Nephron progenitor cell (in vitro differentiated cells): ENCODE data around the gene ERBB4.

Experiments
- DNase-seq: peaks from one replicate; pipeline ENCODE4 v3.0.0; 2021
- H3K27ac Mint-ChIP-seq: 2 replicates; pipeline ENCODE4 v1.8.0; 2021; ENCODE audit warnings: mild to moderate bottlenecking, moderate library complexity, mixed read lengths
- H3K27me3 Mint-ChIP-seq: 2 replicates; pipeline ENCODE4 v1.8.0; 2021; ENCODE audit warnings: mild to moderate bottlenecking, low read depth, mixed read lengths; ENCODE audit not compliant: poor library complexity
- H3K36me3 Mint-ChIP-seq: 2 replicates; pipeline ENCODE4 v1.8.0; 2021; ENCODE audit warnings: low read depth, mixed read lengths
- H3K4me1 Mint-ChIP-seq: 2 replicates; pipeline ENCODE4 v1.8.0; 2021; ENCODE audit warnings: mixed read lengths
- H3K4me3 Mint-ChIP-seq: 2 replicates; pipeline ENCODE4 v1.8.0; 2021; ENCODE audit warnings: mild to moderate bottlenecking, moderate library complexity, mixed read lengths
- H3K9me3 Mint-ChIP-seq: 2 replicates; pipeline ENCODE4 v1.8.0; 2021; ENCODE audit warnings: mild to moderate bottlenecking, moderate library complexity, mixed read lengths
- TF ChIP-seq, protein P1 (sequence below): fragments of 200-600 bp; sonication (generic); IDR thresholded peaks from 2 replicates; pipeline ENCODE4 v1.5.0; 2021; ENCODE audit warnings: antibody characterized with exemption

ERBB4 gene

DNA sequence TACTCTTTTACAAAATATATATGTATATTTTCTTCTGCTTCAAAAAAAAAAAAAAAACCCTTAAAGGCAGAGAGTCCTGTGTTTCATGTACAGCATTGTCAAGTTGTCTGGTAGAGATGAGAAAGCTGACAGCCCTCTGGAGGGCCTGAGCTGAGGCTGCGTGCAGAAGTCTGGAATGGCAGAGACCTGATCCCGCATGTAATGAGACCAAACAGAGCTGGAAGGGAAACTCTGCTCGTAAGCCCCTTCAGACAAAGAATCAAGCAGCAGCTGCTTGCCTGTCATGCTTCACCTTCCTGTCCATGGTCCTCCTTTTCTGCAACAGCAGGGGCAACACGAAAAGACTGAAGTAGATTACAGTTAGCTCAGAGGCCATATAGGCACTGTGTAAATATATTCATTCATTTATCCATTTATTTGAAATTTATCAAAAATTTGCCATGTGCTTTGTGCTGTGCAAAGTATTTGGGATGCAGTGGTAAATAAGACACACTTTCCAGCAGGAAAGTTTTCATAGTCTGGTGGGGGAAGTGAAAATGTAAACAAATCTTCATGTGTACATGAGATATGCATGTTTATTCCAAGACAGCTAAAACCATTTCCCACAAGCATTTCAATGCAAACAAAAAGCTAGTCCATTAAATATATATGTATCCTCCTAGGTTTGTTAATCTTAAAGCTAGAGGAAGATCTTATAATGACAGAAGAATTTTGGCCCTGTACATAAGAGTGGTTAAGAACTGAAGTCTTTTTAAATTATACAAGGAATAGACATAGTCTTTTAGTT is 1069.5 kb downstream of the ERBB4 start:
- DNase-seq = peak; percentile 11
- TF ChIP-seq, protein P1, sequence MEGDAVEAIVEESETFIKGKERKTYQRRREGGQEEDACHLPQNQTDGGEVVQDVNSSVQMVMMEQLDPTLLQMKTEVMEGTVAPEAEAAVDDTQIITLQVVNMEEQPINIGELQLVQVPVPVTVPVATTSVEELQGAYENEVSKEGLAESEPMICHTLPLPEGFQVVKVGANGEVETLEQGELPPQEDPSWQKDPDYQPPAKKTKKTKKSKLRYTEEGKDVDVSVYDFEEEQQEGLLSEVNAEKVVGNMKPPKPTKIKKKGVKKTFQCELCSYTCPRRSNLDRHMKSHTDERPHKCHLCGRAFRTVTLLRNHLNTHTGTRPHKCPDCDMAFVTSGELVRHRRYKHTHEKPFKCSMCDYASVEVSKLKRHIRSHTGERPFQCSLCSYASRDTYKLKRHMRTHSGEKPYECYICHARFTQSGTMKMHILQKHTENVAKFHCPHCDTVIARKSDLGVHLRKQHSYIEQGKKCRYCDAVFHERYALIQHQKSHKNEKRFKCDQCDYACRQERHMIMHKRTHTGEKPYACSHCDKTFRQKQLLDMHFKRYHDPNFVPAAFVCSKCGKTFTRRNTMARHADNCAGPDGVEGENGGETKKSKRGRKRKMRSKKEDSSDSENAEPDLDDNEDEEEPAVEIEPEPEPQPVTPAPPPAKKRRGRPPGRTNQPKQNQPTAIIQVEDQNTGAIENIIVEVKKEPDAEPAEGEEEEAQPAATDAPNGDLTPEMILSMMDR = no peak
- Mint-ChIP-seq H3K4me3 (no peak overlapping the region), H3K4me1 (peaks cover 14% of the 10 kb centered on the region), H3K27ac (no peak overlapping the region), H3K36me3 (no peaks in the 10 kb centered on the region), H3K9me3 (peaks cover 15% of the 10 kb centered on the region), H3K27me3 (peaks cover 5% of the 10 kb centered on the region)

DNA sequence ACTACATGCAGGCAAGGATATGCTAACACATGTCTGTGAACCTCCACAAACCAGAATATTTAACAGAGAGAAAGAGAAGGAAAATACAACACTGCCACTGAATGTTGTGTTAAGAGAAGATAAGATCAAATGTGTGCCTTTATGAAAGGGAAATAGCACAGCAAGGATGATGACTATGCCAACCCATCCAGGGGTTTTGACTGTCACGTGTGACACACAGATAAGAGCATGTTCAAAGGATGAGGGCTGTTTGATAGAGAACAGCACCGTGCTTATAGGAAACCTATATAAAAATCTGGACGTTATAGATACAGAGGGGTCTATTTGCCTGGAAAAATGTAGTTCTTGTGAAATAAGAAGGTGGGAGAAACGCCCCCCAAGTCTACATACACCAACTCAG is 1070.4 kb downstream of the ERBB4 start:
- no peak overlapping the region for H3K27ac Mint-ChIP-seq
- no peak for DNase-seq
- peaks cover 14% of the 10 kb centered on the region for H3K4me1 Mint-ChIP-seq
- H3K4me3 Mint-ChIP-seq = no peak overlapping the region
- H3K9me3 Mint-ChIP-seq = peaks cover 15% of the 10 kb centered on the region
- TF ChIP-seq, protein P1 = no peak
- peaks cover 5% of the 10 kb centered on the region for H3K27me3 Mint-ChIP-seq
- H3K36me3 Mint-ChIP-seq = no peaks in the 10 kb centered on the region

DNA sequence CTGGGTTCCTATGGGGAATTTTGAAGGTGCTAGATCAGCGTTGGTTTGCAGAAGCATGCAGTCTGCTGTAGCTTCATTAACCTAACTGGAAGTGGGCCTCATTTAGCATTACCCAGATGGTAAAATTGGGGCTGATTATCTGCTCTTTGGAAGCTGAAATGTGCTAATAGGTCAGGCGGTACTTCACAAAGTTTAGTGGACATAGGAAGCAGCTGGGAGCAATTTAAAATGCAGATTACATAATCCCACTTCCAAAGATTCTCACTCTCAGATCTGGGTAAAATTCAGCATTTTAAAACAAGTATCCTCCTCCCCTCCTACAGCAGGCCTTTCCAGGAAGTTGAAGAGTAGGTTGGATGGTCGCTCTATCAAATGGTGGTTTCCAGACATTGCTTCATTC is 1075.2 kb downstream of the ERBB4 start:
- H3K9me3 Mint-ChIP-seq = peaks cover 36% of the 10 kb centered on the region
- H3K27ac Mint-ChIP-seq = no peak overlapping the region
- peaks cover 21% of the 10 kb centered on the region for H3K36me3 Mint-ChIP-seq
- TF ChIP-seq, protein P1 = no peak
- H3K4me1 Mint-ChIP-seq = peaks cover 6% of the 10 kb centered on the region
- peaks cover 3% of the 10 kb centered on the region for H3K27me3 Mint-ChIP-seq
- H3K4me3 Mint-ChIP-seq = no peak overlapping the region
- no peak for DNase-seq

DNA sequence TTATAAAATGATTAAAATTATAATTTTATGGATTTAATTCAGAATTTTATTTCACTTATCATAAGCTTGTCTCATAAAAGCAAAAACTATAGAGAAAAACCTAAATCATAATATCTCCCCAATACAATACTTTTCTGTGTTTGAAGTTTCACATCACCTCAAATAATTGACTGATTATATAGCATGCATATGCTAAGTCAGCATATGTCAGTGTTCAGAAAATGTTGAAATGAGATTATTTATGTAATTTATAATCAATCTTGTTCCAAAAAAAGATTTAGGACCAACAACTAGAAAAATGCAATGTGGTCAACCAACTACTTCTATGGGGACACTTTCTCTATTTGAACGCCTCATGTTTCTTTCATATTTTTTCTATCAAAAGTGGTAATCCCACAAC is 1079.6 kb downstream of the ERBB4 start:
- no peaks in the 10 kb centered on the region for H3K27me3 Mint-ChIP-seq
- no peak for DNase-seq
- H3K4me1 Mint-ChIP-seq = peaks cover 18% of the 10 kb centered on the region
- no peak overlapping the region for H3K27ac Mint-ChIP-seq
- H3K4me3 Mint-ChIP-seq = no peak overlapping the region
- peaks cover 25% of the 10 kb centered on the region for H3K36me3 Mint-ChIP-seq
- TF ChIP-seq, protein P1 = no peak
- peaks cover 41% of the 10 kb centered on the region for H3K9me3 Mint-ChIP-seq

DNA sequence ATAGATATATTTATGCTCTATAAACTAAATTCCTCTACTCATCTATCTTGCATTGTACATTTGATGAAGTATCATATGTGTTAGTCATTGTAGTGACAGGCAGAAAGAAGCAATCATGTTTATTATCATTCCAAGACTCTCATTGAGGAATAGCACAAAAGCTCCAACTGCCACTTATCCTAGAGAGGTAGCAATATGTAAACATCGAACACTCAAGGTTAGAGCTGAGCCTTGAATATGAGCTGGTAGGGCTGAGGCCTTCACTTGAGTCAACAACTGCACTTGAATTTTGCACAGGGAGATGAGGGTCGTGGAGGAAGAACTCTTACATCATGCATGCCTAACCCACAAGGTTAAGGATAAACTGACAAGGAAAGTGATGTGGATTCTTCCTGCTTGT is 1081.3 kb downstream of the ERBB4 start:
- no peaks in the 10 kb centered on the region for H3K27me3 Mint-ChIP-seq
- no peak overlapping the region for H3K27ac Mint-ChIP-seq
- H3K36me3 Mint-ChIP-seq = peaks cover 25% of the 10 kb centered on the region
- peaks cover 18% of the 10 kb centered on the region for H3K4me1 Mint-ChIP-seq
- H3K9me3 Mint-ChIP-seq = peaks cover 40% of the 10 kb centered on the region
- TF ChIP-seq, protein P1 = no peak
- H3K4me3 Mint-ChIP-seq = no peak overlapping the region
- no peak for DNase-seq
